Tibial artery (tissue), 4 donors: ENCODE measurements around the gene MGAT4C.

ENCODE experiments used
- DNase-seq, 2 donors: peaks; one replicate each; pipeline ENCODE4 v3.0.0-alpha.2; 2019
- H3K27ac ChIP-seq, 2 donors: fragments of 200-600 bp; sonication (generic) in 1 of 2; 1 replicate in 1 of 2; 2 replicates in 1 of 2; pipeline ENCODE4 v1.5.1; 2018 to 2019; ENCODE audit warnings: mild to moderate bottlenecking in 1 of 2
- H3K27me3 ChIP-seq, 2 donors: fragments of 200-600 bp; sonication (generic) in 1 of 2; one replicate each; pipeline versions ENCODE4 v1.5.1 to v1.6.0; 2016 to 2019
- H3K36me3 ChIP-seq, 3 donors: fragments of 200-600 bp; sonication (generic) in 2 of 3; one replicate each; pipeline ENCODE4 v1.5.1; 2016 to 2019; ENCODE audit warnings: mild to moderate bottlenecking in 2 of 3
- H3K4me1 ChIP-seq, 4 donors: fragments of 200-600 bp; sonication (generic) in 2 of 4; 1 replicate in 3 of 4; 2 replicates in 1 of 4; pipeline ENCODE4 v1.5.1; 2016 to 2019
- H3K4me3 ChIP-seq, 2 donors: fragments of 200-600 bp; sonication (generic) in 1 of 2; 1 replicate in 1 of 2; 2 replicates in 1 of 2; pipeline ENCODE4 v1.5.1; 2018 to 2019; ENCODE audit warnings: mild to moderate bottlenecking in 2 of 2
- H3K9me3 ChIP-seq, 3 donors: fragments of 200-600 bp; sonication (generic) in 1 of 3; one replicate each; pipeline ENCODE4 v1.5.1; 2016 to 2019
- intact Hi-C: fragments of 100-400 bp; cut with DNase I; formaldehyde crosslinking; loops from one replicate; pipeline ENCODE4 v1.15.0; 2023; ENCODE audit warnings: low total_unique reads
- TF ChIP-seq, protein P1 (sequence below), 2 experiments: fragments of 200-600 bp in 1 of 2; fragments of 450-650 bp in 1 of 2; IDR thresholded peaks; one replicate each; pipeline ENCODE4 v1.5.1; 2017 to 2019; ENCODE audit warnings: antibody characterized with exemption in 2 of 2, mild to moderate bottlenecking in 1 of 2, moderate library complexity in 1 of 2

The MGAT4C gene

DNA sequence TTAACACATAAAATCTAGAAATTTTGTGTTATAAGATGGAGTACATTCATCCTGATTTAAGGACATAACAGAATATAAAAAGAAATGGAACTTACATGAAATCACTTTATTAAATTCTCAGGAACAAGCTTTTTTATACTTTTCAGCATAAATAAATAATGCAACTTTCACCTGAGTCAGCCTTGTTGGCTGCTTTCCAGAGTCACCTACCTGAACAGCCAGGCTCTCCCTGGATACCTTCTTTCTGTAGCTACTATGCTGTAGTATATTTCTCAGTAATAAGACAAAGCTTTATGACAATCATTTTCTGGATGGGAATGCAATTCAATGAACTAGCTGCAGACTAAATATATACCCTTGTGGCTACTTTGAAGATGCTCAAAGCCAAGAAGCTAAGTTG lies 270.2 kb downstream of the MGAT4C start:
- Histone ChIP-seq H3K36me3 (no peaks in the 10 kb centered on the region), H3K4me3 (no peak overlapping the region), H3K27me3 (no peaks in the 10 kb centered on the region), H3K4me1 (no peaks in the 10 kb centered on the region), H3K27ac (no peak overlapping the region), H3K9me3 (peaks cover 0 to 3% (median 1%) of the 10 kb centered on the region in 3 donors)
- TF ChIP-seq, protein P1, sequence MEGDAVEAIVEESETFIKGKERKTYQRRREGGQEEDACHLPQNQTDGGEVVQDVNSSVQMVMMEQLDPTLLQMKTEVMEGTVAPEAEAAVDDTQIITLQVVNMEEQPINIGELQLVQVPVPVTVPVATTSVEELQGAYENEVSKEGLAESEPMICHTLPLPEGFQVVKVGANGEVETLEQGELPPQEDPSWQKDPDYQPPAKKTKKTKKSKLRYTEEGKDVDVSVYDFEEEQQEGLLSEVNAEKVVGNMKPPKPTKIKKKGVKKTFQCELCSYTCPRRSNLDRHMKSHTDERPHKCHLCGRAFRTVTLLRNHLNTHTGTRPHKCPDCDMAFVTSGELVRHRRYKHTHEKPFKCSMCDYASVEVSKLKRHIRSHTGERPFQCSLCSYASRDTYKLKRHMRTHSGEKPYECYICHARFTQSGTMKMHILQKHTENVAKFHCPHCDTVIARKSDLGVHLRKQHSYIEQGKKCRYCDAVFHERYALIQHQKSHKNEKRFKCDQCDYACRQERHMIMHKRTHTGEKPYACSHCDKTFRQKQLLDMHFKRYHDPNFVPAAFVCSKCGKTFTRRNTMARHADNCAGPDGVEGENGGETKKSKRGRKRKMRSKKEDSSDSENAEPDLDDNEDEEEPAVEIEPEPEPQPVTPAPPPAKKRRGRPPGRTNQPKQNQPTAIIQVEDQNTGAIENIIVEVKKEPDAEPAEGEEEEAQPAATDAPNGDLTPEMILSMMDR (IDR thresholded peaks at IDR 0.05): no peak
- DNase-seq: no peak
- intact Hi-C loops: no loop called here

DNA sequence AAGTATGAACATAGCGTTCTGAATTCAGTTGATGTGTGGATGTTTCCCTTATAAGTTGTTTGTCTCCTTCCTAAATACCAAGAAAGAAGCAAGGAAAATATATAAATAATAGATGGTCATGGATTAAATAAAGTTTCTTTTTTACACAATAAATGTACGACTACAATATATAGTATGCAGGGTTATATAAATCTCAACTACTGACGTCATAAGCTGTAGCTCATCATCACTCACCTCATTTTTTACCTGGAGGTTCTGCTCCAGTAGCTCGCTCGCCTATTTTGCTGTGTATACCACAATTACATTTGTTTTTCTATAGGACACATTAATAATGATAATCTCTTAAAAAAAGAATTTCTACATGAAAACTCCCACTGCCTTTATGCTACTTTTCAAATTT lies 272.6 kb downstream of the MGAT4C start:
- no peaks in the 10 kb centered on the region for H3K4me1 ChIP-seq
- intact Hi-C loops: no loop called here
- H3K27ac ChIP-seq: no peak overlapping the region
- no peaks in the 10 kb centered on the region for H3K27me3 ChIP-seq
- TF ChIP-seq, protein P1 (IDR thresholded peaks at IDR 0.05): no peak
- H3K36me3 ChIP-seq: no peaks in the 10 kb centered on the region
- no peak overlapping the region for H3K4me3 ChIP-seq
- no peaks in the 10 kb centered on the region for H3K9me3 ChIP-seq
- DNase-seq: no peak

DNA sequence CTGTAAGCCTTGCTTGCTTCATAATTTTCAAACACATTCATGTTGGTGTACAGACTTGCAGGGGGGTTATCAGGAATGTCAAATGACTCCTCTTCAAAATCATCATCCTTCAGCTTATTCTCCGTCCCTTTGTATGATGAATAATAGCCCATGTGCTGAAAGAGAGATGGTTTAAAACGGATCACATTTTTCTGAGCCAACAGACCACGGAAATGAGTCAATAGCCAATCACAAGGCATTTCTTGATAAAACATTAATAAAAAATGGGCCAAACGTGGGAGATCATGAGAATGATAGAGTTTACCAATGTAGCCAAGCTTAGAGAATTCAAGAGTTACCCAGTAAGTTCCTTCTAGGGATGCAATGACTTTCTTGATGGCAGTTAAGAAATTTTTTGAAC lies 276.6 kb downstream of the MGAT4C start:
- no peaks in the 10 kb centered on the region for H3K36me3 ChIP-seq
- H3K9me3 ChIP-seq: no peaks in the 10 kb centered on the region
- no peak overlapping the region for H3K4me3 ChIP-seq
- no peak overlapping the region for H3K27ac ChIP-seq
- no peak for DNase-seq
- TF ChIP-seq, protein P1 (IDR thresholded peaks at IDR 0.05): no peak
- intact Hi-C loops: no loop called here
- H3K4me1 ChIP-seq: no peaks in the 10 kb centered on the region
- no peaks in the 10 kb centered on the region for H3K27me3 ChIP-seq

GRCh38 chr12:85975716-85976115 lies 280.5 kb downstream of the MGAT4C start:
- DNase-seq: no peak
- Histone ChIP-seq H3K27me3 (no peaks in the 10 kb centered on the region), H3K9me3 (no peaks in the 10 kb centered on the region), H3K27ac (no peak overlapping the region), H3K4me1 (no peaks in the 10 kb centered on the region), H3K36me3 (no peaks in the 10 kb centered on the region), H3K4me3 (no peak overlapping the region)
- intact Hi-C loops: no loop called here
- TF ChIP-seq, protein P1 (IDR thresholded peaks at IDR 0.05): no peak

GRCh38 chr12:85971800-85972199 lies 284.4 kb downstream of the MGAT4C start:
- Histone ChIP-seq H3K4me1 (no peaks in the 10 kb centered on the region), H3K9me3 (no peaks in the 10 kb centered on the region), H3K4me3 (no peak overlapping the region), H3K27ac (no peak overlapping the region), H3K36me3 (no peaks in the 10 kb centered on the region), H3K27me3 (no peaks in the 10 kb centered on the region)
- TF ChIP-seq, protein P1 (IDR thresholded peaks at IDR 0.05): no peak
- no peak for DNase-seq
- intact Hi-C loops: no loop called here

- no peaks in the 10 kb centered on the region for H3K9me3 ChIP-seq
- H3K4me1 ChIP-seq: no peaks in the 10 kb centered on the region
Observed at GRCh38 chr12:85968606-85969005, 287.6 kb downstream of the MGAT4C start.

More at GRCh38 chr12:85968606-85969005, 287.6 kb downstream of the MGAT4C start:
- intact Hi-C loops: no loop called here
- TF ChIP-seq, protein P1 (IDR thresholded peaks at IDR 0.05): no peak
- Histone ChIP-seq H3K4me3 (no peak overlapping the region), H3K27me3 (no peaks in the 10 kb centered on the region), H3K27ac (no peak overlapping the region), H3K36me3 (no peaks in the 10 kb centered on the region)
- no peak for DNase-seq
